Stimulated activated CD8-positive, alpha-beta memory T cell treated with anti-CD3 and anti-CD28 coated beads, Interleukin-2, amount 100 ng/mL, for 48 hours (primary cell): ENCODE results near the gene ZSWIM4.
"Not testable (repeated sequence)": the region's sequence is repeated elsewhere in the genome, so short reads cannot be mapped to it uniquely, and the experiment has no call there.

Experiments used
- DNase-seq, 2 donors: peaks; one replicate each; pipeline ENCODE4 v3.0.0-alpha.2; 2020; ENCODE audit warnings: low read depth in 2 of 2

ZSWIM4 gene

DNA sequence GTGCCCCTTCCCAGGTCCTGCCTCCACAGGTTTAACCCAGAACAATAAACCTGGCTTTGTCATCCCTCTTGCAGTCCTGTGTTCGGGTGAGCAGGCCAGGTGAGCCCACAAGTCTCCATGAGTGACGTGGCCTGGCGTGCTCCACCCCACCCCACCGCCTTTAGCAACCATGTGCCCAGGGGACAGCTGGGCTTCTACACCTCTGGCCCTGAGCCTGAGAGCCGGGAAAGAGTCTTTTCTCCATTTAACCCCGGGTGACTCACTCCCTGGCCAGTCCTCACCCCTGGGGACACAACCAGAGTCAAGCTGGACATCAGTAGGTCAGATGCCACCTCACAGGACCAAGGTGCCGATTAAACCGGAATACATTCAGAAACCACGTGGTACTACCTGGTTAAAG lies 16.8 kb upstream of the ZSWIM4 start:
- DNase-seq: no peak

DNA sequence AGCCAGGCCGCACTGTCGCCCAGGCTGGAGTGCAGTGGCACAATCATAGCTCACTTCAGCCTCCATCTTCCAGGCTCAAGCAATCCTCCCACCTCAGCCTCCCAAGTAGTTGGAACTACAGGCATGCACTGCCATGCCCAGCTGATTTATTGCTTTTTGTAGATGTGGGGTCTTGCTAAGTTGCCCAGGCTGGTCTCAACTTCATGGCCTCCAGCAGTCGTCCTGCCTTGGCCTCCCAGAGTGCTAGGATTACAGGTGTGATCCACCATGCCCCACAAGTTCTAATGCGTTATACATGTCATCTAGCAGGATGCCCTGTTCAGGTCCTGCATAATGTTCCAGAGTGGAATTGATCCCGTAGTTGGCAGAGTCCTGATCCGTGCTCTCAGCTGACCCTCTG lies 16.4 kb upstream of the ZSWIM4 start:
- no peak for DNase-seq

DNA sequence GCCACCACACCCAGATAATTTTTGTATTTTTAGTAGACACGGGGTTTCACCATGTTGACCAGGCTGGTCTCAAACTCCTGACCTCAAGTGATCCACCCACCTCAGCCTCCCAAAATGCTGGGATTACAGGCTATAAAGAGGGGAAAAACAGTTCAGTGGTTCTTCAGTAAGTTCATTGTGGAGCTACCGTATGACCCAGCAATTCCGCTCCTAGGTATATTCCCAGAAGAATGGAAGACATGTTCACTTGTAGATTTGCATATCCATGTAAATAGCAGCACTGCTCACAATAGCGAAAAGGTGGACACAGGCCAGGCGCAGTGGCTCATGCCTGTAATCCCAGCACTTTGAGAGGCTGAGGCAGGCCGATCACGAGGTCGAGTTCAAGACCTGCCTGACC lies 15.4 kb upstream of the ZSWIM4 start:
- not testable (repeated sequence) for DNase-seq

DNA sequence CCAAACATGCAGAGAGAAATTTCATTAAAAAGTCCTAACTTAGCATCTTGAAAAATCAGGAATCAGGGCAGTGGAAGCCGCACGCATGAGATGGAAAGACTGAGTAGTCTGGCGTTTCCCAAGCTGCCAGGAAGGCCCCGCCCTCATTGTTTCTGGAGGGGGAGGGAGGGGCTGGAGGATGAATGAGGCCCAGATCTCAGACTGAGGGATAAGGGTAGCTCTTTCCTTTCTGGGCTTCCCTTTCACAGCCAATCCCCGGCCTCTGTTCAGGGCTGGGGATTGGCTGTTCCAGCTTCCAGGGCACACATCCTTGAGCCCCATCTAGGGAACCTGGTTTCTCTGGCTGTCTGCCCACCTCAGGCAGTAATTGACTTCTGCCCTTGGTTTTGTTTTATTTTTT lies 13.7 kb upstream of the ZSWIM4 start:
- DNase-seq: no peak

DNA sequence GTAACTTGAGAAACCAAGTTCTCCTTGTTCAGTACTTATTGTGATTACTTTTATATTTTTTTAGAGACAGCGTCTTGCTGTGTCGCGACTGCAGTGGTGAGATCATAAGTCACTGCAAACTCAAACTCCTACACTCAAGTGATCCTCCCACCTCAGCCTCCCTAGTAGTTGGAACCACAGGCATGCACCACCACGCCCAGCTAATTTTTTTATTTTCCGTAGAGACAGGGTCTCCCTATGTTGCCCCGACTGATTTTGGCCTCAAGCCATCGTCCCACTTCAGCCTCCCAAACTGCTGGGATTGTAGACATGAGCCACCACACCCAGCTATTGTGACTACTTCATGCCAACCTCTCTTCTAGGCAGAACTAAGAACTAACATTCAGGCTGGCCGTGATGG lies 12.7 kb upstream of the ZSWIM4 start:
- DNase-seq: no peak

DNA sequence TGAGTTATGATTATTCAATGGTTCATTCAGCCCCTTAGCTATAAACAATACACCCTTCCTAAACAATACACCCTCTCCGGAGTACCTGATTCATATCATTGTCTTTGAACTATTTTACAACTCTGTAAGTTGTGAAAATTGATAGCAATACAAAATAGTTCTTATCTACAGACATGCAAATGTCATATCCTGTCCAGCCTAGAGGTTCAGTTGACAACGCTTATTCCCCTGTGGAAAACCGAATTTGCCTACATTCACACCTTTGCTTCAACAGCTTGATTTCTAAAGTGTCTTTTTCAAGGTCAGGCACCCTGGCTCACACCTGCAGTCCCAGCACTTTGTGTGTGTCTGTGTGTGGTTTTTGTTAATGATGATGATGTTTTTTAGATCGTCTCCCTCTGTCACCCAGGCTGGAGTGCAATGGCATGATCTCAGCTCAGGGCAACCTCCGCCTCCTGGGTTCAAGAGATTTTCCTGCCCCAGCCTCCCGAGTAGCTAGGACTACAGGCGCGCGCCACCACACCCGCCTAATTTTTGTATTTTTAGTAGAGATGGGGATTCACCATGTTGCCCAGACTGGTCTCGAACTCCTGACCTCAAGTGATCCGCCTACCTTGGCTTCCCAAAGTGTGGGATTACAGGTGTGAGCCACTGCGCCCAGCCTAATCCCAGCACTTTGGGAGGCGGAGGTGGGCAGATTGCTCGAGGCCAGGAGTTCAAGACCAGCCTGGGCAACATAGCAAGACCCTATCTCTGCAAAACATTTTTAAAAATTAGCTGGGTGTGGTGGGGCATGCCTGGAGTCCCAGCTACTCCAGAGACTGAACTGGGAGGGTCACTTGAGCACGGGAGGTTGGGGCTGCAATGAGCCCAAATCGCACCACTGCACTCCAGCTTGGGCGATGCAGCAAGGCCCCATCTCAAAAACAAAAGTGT lies 11.4 kb upstream of the ZSWIM4 start:
- DNase-seq: no peak

DNA sequence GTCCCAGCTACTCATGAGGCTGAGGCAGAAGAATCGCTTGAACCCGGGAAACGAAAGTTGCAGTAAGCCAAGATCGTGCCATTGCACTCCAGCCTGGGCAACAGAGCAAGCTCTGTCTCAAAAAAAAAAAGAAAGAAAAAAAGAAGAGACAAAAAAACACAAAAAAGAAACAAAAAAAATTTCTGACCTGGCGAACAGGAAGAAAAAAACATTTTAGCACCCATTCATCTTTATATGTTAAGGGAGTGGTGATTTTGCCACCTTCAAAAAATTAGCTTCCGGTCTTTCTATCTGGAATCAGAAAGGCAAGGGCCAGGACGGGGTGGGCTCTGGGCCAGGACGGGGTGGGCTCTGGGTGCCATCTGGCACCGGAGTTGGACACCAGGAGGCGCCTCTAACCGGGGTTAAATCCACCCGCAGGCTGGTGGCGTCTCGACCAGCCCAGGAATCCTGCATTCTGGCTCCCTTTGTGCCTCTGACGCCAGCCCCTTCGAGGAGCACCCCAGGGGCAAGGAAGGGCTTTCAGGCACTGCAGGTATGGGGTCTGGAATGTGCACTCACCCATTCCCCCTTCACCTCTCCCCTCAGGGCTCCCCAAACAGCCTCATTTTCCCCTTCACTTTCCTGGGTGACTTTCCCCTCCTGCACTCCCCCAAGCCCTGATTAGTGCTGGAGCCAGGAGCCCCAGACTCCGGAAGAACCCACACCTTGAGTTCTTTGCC lies 10.4 kb upstream of the ZSWIM4 start:
- DNase-seq: peak; percentile 48 to 63

DNA sequence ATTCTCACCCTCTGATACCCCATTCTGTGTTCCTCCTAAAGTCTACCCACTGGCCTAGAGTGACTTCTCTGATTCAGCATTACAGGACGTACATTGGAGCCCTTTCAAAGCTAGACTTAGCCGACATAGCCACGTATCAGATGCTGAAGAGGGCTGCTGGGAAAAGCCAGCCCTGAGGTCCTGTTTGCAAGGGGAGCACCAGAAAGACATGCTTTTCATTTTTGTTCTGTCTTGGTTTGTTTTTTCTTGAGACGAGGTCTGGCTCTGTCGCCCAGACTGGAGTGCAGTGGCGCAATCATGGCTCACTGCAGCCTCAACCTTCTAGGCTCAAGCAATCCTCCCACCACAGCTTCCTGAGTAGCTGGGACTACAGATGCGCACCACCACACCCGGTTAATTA lies 6.3 kb upstream of the ZSWIM4 start:
- no peak for DNase-seq

DNA sequence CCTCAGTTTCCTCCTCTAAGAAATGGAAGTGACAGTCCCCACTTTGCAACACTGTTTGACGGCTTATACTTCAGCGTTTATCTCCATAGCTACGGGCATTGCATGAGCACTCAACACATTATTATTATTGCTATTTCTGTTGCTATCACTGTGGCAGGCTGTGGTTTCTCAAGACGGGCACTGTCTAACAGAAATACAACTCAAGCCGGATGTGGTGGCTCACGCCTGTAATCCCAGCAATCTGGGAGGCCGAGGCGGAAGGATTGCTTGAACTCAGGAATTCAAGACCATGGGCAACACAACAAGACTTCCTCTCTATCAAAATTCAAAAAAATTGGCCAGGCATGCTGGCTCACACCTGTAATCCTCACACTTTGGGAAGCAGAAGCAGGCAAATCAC lies 4.9 kb upstream of the ZSWIM4 start:
- no peak for DNase-seq

DNA sequence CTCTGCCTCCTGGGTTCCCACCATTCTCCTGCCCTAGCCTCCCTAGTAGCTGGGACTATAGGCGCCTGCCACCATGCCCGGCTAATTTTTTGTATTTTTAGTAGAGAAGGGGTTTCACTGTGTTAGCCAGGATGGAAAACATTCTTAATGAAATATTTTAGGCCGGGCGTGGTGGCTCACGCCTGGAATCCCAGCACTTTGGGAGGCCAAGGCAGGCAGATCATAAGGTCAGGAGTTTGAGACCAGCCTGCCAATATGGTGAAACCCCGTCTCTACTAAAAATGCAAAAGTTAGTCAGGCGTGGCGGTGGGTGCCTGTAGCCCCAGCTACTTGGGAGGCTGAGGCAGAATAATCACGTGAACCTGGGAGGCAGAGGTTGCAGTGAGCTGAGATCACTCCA lies 1.9 kb upstream of the ZSWIM4 start:
- not testable (repeated sequence) for DNase-seq

DNA sequence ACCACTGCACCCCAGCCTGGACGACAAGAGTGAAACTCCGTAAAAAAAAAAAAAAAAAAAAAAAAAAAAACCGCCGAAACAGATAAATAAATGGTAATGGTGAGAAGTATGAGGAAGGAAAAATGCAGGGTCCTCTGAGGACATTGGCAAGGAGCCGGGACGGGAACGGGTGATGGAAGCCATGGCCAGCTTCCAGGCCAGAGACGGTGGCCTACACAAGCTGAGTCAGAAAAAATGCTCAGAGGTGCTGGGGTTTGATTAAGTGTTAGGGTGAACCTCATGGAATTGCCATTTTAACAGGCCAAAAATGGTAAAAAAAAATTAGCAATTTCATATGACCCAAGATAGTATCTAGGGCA lies 866 bp upstream of the ZSWIM4 start:
- DNase-seq: no peak

DNA sequence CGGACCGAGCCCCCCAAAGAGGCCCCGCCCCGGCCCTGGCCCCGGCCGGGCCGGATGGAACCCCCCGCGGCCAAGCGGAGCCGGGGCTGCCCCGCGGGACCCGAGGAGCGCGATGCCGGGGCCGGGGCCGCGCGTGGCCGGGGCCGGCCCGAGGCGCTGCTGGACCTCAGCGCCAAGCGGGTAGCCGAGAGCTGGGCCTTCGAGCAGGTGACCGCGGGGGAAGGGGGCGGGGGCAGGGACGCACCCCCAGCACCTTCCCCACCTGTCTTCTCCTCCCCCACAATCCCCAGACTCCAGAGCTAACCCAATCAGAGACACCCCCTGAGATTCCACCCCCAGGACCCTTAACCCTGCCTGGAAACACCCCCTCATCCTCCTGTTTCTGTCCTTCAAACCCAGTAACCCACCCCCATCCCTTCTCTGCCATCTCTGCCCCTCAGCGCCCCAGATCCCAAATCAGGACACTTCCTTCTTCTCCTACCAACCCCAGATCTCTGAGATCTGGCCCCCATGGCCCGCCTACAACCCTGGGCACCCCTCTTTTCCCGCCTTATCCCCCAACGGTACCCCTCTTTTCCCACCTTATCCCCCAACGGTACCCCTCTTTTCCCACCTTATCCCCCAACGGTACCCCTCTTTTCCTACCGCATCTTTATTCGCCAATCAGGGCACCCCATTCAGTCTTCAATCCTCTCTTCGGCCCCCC lies 505 bp downstream of the ZSWIM4 start:
- DNase-seq: no peak

DNA sequence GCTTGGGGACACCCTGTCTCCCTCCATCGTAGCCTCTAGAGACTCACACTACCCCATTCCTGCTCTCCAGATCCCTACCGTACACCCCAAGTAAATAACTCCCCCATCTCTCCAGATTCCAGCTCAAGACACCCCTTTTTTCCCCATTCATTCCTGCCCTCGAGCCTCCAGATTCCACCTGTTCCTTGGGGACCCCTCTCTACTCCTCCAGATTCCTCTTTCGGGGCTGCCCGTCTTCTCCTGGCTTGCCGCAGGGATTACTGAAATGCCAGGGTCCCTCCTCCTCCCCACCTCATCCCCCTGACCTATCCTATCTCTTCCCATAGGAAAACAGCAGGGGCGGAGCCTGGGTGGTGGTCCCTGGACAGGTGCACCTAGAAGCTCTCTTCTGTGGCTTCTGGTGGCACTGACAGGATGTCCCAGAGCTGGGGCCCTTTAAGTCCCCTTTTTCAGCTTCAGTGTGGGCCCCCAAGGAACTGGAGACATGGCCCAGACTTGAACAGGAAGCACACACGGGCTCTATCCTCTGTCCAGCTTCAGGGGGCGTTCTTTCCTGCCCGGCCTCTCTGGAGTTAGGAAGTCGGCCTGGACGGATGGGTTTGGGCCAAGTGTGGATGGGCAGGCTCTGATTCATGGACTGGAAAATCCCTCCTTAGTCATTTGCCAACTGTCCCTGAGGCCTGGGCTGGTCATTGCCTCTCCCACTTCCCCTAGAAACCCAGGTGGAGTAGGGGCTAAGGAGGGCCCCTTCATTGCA lies 1.2 kb downstream of the ZSWIM4 start:
- no peak for DNase-seq

DNA sequence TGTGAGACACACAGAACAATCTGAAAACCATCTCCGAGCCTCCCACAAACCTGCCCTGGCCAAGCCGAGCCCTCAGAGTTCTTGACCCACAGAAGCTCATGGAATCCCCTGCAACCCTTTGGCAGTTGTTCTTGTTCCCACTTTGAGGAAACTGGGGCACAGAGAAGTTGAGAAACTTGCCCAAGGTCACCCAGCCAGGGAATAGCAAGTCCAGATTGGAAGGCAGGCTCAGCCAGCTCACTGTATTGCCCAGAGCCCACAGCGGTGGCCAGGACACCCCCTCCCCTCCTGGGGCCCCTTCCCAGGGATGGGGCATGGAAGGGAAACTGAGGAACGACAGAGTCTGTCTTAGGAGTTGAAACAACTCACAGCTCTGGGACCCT lies 1.8 kb downstream of the ZSWIM4 start:
- no peak for DNase-seq

DNA sequence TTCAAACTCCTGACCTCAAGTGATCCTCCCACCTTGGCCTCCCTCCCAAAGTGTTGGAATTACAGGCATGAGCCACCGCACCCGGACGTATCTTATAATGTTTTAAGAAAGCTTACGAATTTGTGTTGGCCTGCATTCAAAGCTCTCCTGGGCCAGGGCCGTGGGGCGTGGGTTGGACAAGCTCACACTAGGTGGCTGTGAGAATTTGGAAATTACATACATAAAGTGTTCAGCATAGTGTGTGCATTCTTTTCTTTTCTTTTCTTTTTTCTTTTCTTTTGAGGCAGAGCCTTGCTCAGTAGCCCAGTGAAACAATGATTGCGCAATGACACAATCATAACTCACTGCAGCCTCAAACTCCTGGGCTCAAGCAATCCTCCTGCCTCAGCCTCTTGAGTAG lies 2.6 kb downstream of the ZSWIM4 start:
- DNase-seq: no peak

DNA sequence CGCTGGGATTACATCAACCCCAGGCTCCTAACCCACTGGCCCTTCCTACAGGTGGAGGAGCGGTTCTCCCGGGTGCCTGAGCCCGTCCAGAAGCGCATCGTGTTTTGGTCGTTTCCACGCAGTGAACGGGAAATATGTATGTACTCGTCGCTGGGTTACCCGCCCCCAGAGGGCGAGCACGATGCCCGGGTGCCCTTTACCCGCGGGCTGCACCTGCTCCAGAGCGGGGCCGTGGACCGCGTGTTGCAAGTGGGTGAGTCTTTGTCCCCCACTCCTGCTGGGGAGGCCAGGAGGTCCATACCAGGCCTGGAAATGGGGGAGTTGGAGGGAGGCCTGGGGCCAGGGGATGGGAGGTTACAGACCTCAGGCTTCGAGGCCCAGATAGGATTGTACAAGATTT lies 4.4 kb downstream of the ZSWIM4 start:
- DNase-seq: no peak

DNA sequence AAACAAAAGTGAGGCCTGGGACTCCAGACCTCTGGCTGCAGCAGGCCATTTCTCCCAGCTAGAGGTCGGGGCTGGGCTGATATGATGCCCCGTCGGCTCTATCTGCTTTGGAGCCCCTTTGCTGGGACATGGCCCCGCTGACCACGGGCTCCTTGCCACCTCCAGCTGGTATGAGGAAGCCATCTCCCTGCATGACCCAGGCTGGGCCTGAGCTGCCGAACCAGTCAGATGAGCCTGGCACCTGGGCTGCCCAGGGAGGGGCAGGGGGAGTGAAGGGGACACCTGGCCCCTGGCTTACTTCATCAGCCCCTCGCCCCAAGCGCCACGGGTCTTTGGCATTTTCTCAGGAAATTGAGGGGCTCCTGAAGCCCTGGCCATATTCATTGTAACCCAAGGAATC lies 7.8 kb downstream of the ZSWIM4 start:
- no peak for DNase-seq

DNA sequence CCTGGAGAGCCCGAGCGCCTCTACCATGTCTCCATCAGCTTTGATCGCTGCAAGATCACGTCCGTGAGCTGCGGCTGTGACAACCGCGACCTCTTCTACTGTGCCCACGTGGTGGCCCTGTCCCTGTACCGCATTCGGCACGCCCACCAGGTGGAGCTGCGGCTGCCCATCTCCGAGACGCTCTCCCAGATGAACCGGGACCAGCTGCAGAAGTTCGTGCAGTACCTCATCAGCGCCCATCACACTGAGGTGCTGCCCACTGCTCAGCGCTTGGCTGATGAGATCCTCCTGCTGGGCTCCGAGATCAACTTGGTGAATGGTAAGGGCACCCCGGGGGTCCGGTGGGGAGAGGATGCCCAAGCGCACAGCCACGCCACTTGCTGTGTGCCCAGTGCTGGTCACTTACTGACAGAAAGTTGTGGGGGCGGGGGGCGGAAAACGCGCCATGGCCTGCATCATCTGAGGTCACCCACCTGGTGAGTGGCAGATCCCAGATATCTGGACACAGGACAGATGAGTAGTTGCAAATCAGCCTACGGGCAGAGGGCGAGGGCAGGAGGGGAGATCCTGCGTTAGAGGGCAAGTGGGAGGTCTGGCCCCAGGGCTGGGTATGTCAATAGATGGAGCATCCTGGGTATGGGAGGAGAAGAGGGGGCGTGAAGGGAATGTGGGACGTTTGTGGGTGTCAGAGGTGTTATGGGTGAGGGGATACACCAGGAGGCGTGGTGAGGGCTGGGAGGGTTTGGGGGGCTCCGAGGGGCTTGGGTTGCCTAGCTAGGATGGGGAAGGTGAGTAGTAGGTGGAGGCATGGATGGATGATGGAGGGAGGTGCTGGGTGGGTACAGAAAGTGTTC lies 9.8 kb downstream of the ZSWIM4 start:
- DNase-seq: no peak

DNA sequence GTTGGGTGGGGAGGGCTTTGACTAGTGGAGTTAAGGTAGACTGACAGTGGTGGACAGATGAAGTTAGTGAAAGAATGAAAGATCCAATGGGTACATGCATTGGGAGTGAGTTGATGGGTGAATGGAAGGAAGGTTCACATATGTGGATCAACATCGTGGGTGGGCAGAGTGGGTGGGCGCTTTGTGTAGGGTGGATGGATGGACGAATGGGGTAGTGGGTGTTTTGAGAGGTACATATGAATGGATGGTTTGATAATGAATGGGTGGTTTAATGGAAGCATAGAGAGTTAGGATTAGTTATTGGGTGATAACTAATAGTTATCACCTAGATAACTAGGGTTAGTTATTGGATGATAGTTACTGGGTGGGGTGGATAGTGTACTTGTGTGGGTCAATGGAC lies 11.5 kb downstream of the ZSWIM4 start:
- DNase-seq: no peak

DNA sequence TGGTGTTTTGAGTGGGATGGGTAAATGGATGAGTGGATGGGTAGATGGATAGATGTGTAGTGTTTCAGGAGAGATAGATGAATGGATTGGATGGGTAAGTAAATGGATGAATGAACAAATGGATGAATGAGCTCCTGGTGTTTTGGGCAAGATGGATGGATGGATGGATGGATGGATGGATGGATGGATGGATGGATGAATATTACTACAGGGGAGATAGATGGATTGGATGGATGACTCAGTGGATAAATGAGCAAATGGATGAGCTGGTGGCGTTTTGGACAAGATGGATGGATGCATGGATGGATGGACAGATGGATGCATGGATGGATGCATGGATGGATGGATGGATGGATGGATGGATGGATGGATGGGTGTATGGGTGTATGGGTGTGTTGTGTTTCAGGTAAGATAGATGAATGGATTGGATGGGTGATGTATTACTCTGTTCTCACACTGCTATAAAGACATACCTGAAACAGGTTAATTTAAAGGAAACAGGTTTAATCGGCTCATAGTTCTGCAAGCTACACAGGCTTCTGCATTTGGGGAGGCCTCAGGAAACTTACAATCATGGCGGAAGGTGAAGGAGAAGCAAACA lies 12.3 kb downstream of the ZSWIM4 start:
- no peak for DNase-seq

DNA sequence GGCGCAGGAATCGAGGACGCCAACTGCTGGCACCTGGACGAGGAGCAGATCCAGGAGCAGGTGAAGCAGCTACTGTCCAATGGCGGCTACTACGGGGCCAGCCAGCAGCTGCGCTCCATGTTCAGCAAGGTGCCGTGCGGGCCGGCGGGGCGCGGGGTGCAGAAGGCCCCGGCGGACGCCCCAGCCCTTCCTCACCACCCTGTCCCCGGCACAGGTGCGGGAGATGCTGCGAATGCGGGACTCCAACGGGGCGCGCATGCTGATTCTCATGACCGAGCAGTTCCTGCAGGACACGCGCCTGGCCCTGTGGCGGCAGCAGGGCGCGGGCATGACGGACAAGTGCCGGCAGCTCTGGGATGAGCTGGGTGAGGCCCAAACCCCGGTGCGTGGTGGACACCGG lies 13.6 kb downstream of the ZSWIM4 start:
- DNase-seq: no peak
